H9 (cell line): Measurements from ENCODE around the gene PRPH. TPM values are rescaled to one million over a fixed set of nuclear protein-coding genes. Genes with fewer than 3 reads are reported as not detected.

ENCODE experiments used
- DNase-seq: peaks from one replicate; pipeline ENCODE4 v3.0.0-alpha.2; 2017
- H2AFZ ChIP-seq: one replicate; pipeline ENCODE4 v1.6.1; 2013; ENCODE audit warnings: mild to moderate bottlenecking, low read length, control low read depth, moderate library complexity
- H2AK5ac ChIP-seq: 2 replicates; pipeline ENCODE4 v1.6.1; 2013; ENCODE audit warnings: low read length, control low read depth, mixed read lengths; ENCODE audit not compliant: insufficient read length
- H2BK120ac ChIP-seq: one replicate; pipeline ENCODE4 v1.6.1; 2013; ENCODE audit warnings: low read depth, mild to moderate bottlenecking, low read length, control low read depth, inconsistent platforms; ENCODE audit not compliant: poor library complexity, severe bottlenecking
- H2BK12ac ChIP-seq: 2 replicates; pipeline ENCODE4 v1.6.1; 2013; ENCODE audit warnings: low read length, control low read depth, mixed read lengths, low read depth; ENCODE audit not compliant: insufficient read length
- H2BK15ac ChIP-seq: 2 replicates; pipeline ENCODE4 v1.6.1; 2013; ENCODE audit warnings: low read depth, low read length, control low read depth
- H2BK20ac ChIP-seq: one replicate; pipeline ENCODE4 v1.6.1; 2013; ENCODE audit warnings: low read depth, mild to moderate bottlenecking, low read length, control low read depth, inconsistent platforms; ENCODE audit not compliant: poor library complexity, severe bottlenecking
- H2BK5ac ChIP-seq: 2 replicates; pipeline ENCODE4 v1.6.1; 2013; ENCODE audit warnings: low read length, control low read depth, mixed read lengths; ENCODE audit not compliant: insufficient read length
- H3K14ac ChIP-seq: 2 replicates; pipeline ENCODE4 v1.6.1; 2013; ENCODE audit warnings: low read length, control low read depth; ENCODE audit not compliant: insufficient read depth
- H3K18ac ChIP-seq: 2 replicates; pipeline ENCODE4 v1.6.1; 2013; ENCODE audit warnings: low read depth, mild to moderate bottlenecking, mixed read lengths, low read length, control low read depth; ENCODE audit not compliant: insufficient read length
- H3K23ac ChIP-seq: 2 replicates; pipeline ENCODE4 v1.6.1; 2013; ENCODE audit warnings: low read length, control low read depth, mixed read lengths, low read depth; ENCODE audit not compliant: insufficient read length
- H3K23me2 ChIP-seq: 2 replicates; pipeline ENCODE4 v1.6.1; 2013; ENCODE audit warnings: low read depth, mild to moderate bottlenecking, mixed read lengths, low read length, control low read depth; ENCODE audit not compliant: insufficient read length, poor library complexity, severe bottlenecking
- H3K27ac ChIP-seq: 2 replicates; pipeline ENCODE4 v1.5.1; 2013; ENCODE audit warnings: low read length, control low read depth, mixed read lengths, low read depth; ENCODE audit not compliant: insufficient read length
- H3K27me3 ChIP-seq: 2 replicates; pipeline ENCODE4 v1.6.1; 2013; ENCODE audit warnings: low read length, control low read depth, inconsistent platforms; ENCODE audit not compliant: insufficient read depth
- H3K4ac ChIP-seq: 2 replicates; pipeline ENCODE4 v1.6.1; 2013; ENCODE audit warnings: low read depth, mild to moderate bottlenecking, control low read depth, inconsistent platforms, low read length, moderate library complexity
- H3K4me1 ChIP-seq: 2 replicates; pipeline ENCODE4 v1.6.1; 2013; ENCODE audit warnings: low read length, control low read depth, inconsistent platforms; ENCODE audit not compliant: insufficient read depth
- H3K4me2 ChIP-seq: 2 replicates; pipeline ENCODE4 v1.6.1; 2013; ENCODE audit warnings: low read length, control low read depth, mixed read lengths; ENCODE audit not compliant: insufficient read length, insufficient read depth
- H3K56ac ChIP-seq: 2 replicates; pipeline ENCODE4 v1.6.1; 2013; ENCODE audit warnings: low read depth, mild to moderate bottlenecking, mixed read lengths, low read length, control low read depth; ENCODE audit not compliant: insufficient read length
- H3K79me1 ChIP-seq: 2 replicates; pipeline ENCODE4 v1.6.1; 2013; ENCODE audit warnings: low read depth, mild to moderate bottlenecking, moderate library complexity, low read length, control low read depth, inconsistent platforms; ENCODE audit not compliant: insufficient read depth, poor library complexity, severe bottlenecking
- H3K79me2 ChIP-seq: 2 replicates; pipeline ENCODE4 v1.6.1; 2013; ENCODE audit warnings: low read length, control low read depth, inconsistent platforms; ENCODE audit not compliant: insufficient read depth
- H3K9ac ChIP-seq: 2 replicates; pipeline ENCODE4 v1.6.1; 2013; ENCODE audit warnings: low read length, control low read depth, mixed read lengths; ENCODE audit not compliant: insufficient read length; ENCODE audit errors: extremely low read depth
- H3K9me3 ChIP-seq: one replicate; pipeline ENCODE4 v1.6.1; 2013; ENCODE audit warnings: low read depth, low read length, inconsistent platforms; ENCODE audit not compliant: control insufficient read depth
- H3T11ph ChIP-seq: one replicate; pipeline ENCODE4 v1.6.1; 2013; ENCODE audit warnings: mild to moderate bottlenecking, low read length, control low read depth, inconsistent platforms
- H4K20me1 ChIP-seq: one replicate; pipeline ENCODE4 v1.6.1; 2013; ENCODE audit not compliant: control insufficient read depth, insufficient read length, insufficient read depth
- H4K5ac ChIP-seq: 2 replicates; pipeline ENCODE4 v1.6.1; 2013; ENCODE audit warnings: low read depth, mild to moderate bottlenecking, mixed read lengths, low read length, control low read depth; ENCODE audit not compliant: insufficient read length
- H4K8ac ChIP-seq: replicated peaks from 2 replicates; pipeline ENCODE4 v1.6.1; 2013; ENCODE audit warnings: low read length, control low read depth, mixed read lengths, low read depth; ENCODE audit not compliant: insufficient read length
- H4K91ac ChIP-seq: 2 replicates; pipeline ENCODE4 v1.6.1; 2013; ENCODE audit warnings: low read depth, mild to moderate bottlenecking, moderate library complexity, mixed read lengths, low read length, control low read depth; ENCODE audit not compliant: insufficient read length
- H3K27ac Mint-ChIP-seq, 3 experiments: 2 replicates in 2 of 3; 3 replicates in 1 of 3; pipeline ENCODE4 v1.8.0; 2020 to 2021; ENCODE audit warnings: mixed read lengths in 3 of 3, mild to moderate bottlenecking in 1 of 3, moderate library complexity in 1 of 3
- H3K27me3 Mint-ChIP-seq: 2 replicates; pipeline ENCODE4 v1.8.0; 2021; ENCODE audit warnings: low read depth, mild to moderate bottlenecking, moderate library complexity, mixed read lengths
- H3K36me3 Mint-ChIP-seq, 3 experiments: 2 replicates in 2 of 3; 3 replicates in 1 of 3; pipeline ENCODE4 v1.8.0; 2020 to 2021; ENCODE audit warnings: low read depth in 3 of 3, mixed read lengths in 3 of 3; ENCODE audit not compliant: insufficient read depth in 1 of 3
- H3K4me1 Mint-ChIP-seq, 2 experiments: 2 replicates each; pipeline ENCODE4 v1.8.0; 2020; ENCODE audit warnings: mixed read lengths in 2 of 2
- H3K4me3 Mint-ChIP-seq, 2 experiments: 2 replicates in 1 of 2; 3 replicates in 1 of 2; pipeline ENCODE4 v1.8.0; 2020 to 2021; ENCODE audit warnings: mild to moderate bottlenecking in 2 of 2, mixed read lengths in 2 of 2, moderate library complexity in 1 of 2
- H3K9me3 Mint-ChIP-seq, 2 experiments: 2 replicates in 1 of 2; 3 replicates in 1 of 2; pipeline ENCODE4 v1.8.0; 2020; ENCODE audit warnings: mild to moderate bottlenecking in 2 of 2, mixed read lengths in 2 of 2, moderate library complexity in 1 of 2
- CTCF ChIP-seq: fragments of 200-600 bp; sonication (generic); conservative IDR thresholded peaks from 3 replicates; pipeline ENCODE4 v1.8.0; 2021; ENCODE audit warnings: antibody characterized with exemption, mild to moderate bottlenecking
- WGBS: extraction: QIAGEN DNeasy Blood & Tissue Kit; methylation state at CpG from one replicate; pipeline ENCODE4 v1.1.7; 2013; ENCODE audit warnings: missing lambda C conversion rate, low lambda C conversion rate, mixed read lengths; ENCODE audit not compliant: insufficient read length; ENCODE audit errors: extremely low coverage; 5-methylcytosine and 5-hydroxymethylcytosine counted together
- total RNA-seq: library from RNA; stranded (reverse); gene quantifications from 2 replicates; pipeline ENCODE4 v1.2.1, GENCODE V29; 2021

The PRPH gene
- total RNA-seq, 1 experiment from 2014 or later, result 1.1 TPM

GRCh38 chr12:49342066-49342913 is 47.3 kb downstream of the PRPH start:
- H3K18ac ChIP-seq, result no peak overlapping the region
- peaks cover 30% of the 10 kb centered on the region for H3K23me2 ChIP-seq
- H3K4me1 ChIP-seq, result peaks cover 7% of the 10 kb centered on the region; the same call in 1 of the 2 replicates
- no peak overlapping the region for H3K56ac ChIP-seq
- no peak overlapping the region for H2BK12ac ChIP-seq
- no peak overlapping the region for H2BK120ac ChIP-seq
- WGBS, result no CpG with 5 or more reads among the region's 58 CpGs
- peaks cover 3% of the 10 kb centered on the region for H4K20me1 ChIP-seq
- H3K27me3 ChIP-seq, result peaks cover 83% of the 10 kb centered on the region
- no peak overlapping the region for H2AFZ ChIP-seq
- H2BK15ac ChIP-seq, result no peak overlapping the region
- H3K79me1 ChIP-seq, result no peaks in the 10 kb centered on the region
- H3T11ph ChIP-seq, result no peak overlapping the region
- H3K9me3 ChIP-seq, result no peaks in the 10 kb centered on the region
- peak overlapping the region; percentile 82 for H3K4me2 ChIP-seq
- H2BK20ac ChIP-seq, result no peak overlapping the region
- Mint-ChIP-seq H3K4me3 (peak overlapping the region; percentile 67 to 83), H3K9me3 (peaks cover 1 to 3% of the 10 kb centered on the region in 2 experiments; a peak in 2 of 5 replicates), H3K27ac (no peak overlapping the region), H3K4me1 (peaks cover 56 to 67% of the 10 kb centered on the region in 2 experiments), H3K36me3 (peaks cover 0 to 1% (median 0%) of the 10 kb centered on the region in 3 experiments; a peak in 1 of 7 replicates), H3K27me3 (peaks cover 99% of the 10 kb centered on the region)
- no peak overlapping the region for H3K9ac ChIP-seq
- H4K91ac ChIP-seq, result no peak overlapping the region
- no peak overlapping the region for H3K23ac ChIP-seq
- H4K8ac ChIP-seq, result no peak overlapping the region
- no peak overlapping the region for H3K4ac ChIP-seq
- no peak overlapping the region for H3K27ac ChIP-seq
- H3K79me2 ChIP-seq, result no peaks in the 10 kb centered on the region
- TF ChIP-seq CTCF, result peak; percentile 100
- peak; percentile 98 for DNase-seq
- no peak overlapping the region for H4K5ac ChIP-seq
- H2BK5ac ChIP-seq, result no peak overlapping the region
- no peak overlapping the region for H2AK5ac ChIP-seq
- H3K14ac ChIP-seq, result no peak overlapping the region
